ENCODE measurements around the gene ZSCAN4. TPM values are rescaled to one million over a fixed set of nuclear protein-coding genes. Genes with fewer than 3 reads are reported as not detected.
A peak's percentile ranks its signal among the peaks of the same experiment; 100 is the strongest.

The ZSCAN4 gene
- total and polyA plus RNA-seq, 4 donors, result not detected

GRCh38 chr19:57706346-57706745 is 37.6 kb downstream of the ZSCAN4 start:
- TF ChIP-seq HNF4G (IDR thresholded peaks at IDR 0.05) (no peak), SP1 (IDR thresholded peaks at IDR 0.05) (no peak), YY1 (IDR thresholded peaks at IDR 0.05) (no peak), GABPA (IDR thresholded peaks at IDR 0.05 in 1 of 2, conservative IDR thresholded peaks at IDR 0.05 in 1 of 2) (no peak), RAD21 (IDR thresholded peaks at IDR 0.05) (no peak), FOXA1 (IDR thresholded peaks at IDR 0.05) (no peak), HNF4A (conservative IDR thresholded peaks at IDR 0.05) (no peak), EGR1 (IDR thresholded peaks at IDR 0.05; ENCODE audit: low read depth in 2 of 2) (no peak), RXRA (IDR thresholded peaks at IDR 0.05) (no peak), TAF1 (conservative IDR thresholded peaks at IDR 0.05) (no peak), CTCF (IDR thresholded peaks at IDR 0.05; ENCODE audit: low read depth, low read length, missing input control) (no peak), NR2F2 (IDR thresholded peaks at IDR 0.05) (no peak), JUND (IDR thresholded peaks at IDR 0.05) (no peak), FOXA2 (IDR thresholded peaks at IDR 0.05) (no peak)
- TF ChIP-seq, protein P1, sequence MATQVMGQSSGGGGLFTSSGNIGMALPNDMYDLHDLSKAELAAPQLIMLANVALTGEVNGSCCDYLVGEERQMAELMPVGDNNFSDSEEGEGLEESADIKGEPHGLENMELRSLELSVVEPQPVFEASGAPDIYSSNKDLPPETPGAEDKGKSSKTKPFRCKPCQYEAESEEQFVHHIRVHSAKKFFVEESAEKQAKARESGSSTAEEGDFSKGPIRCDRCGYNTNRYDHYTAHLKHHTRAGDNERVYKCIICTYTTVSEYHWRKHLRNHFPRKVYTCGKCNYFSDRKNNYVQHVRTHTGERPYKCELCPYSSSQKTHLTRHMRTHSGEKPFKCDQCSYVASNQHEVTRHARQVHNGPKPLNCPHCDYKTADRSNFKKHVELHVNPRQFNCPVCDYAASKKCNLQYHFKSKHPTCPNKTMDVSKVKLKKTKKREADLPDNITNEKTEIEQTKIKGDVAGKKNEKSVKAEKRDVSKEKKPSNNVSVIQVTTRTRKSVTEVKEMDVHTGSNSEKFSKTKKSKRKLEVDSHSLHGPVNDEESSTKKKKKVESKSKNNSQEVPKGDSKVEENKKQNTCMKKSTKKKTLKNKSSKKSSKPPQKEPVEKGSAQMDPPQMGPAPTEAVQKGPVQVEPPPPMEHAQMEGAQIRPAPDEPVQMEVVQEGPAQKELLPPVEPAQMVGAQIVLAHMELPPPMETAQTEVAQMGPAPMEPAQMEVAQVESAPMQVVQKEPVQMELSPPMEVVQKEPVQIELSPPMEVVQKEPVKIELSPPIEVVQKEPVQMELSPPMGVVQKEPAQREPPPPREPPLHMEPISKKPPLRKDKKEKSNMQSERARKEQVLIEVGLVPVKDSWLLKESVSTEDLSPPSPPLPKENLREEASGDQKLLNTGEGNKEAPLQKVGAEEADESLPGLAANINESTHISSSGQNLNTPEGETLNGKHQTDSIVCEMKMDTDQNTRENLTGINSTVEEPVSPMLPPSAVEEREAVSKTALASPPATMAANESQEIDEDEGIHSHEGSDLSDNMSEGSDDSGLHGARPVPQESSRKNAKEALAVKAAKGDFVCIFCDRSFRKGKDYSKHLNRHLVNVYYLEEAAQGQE (IDR thresholded peaks at IDR 0.05), result no peak
- TF ChIP-seq, protein P2, sequence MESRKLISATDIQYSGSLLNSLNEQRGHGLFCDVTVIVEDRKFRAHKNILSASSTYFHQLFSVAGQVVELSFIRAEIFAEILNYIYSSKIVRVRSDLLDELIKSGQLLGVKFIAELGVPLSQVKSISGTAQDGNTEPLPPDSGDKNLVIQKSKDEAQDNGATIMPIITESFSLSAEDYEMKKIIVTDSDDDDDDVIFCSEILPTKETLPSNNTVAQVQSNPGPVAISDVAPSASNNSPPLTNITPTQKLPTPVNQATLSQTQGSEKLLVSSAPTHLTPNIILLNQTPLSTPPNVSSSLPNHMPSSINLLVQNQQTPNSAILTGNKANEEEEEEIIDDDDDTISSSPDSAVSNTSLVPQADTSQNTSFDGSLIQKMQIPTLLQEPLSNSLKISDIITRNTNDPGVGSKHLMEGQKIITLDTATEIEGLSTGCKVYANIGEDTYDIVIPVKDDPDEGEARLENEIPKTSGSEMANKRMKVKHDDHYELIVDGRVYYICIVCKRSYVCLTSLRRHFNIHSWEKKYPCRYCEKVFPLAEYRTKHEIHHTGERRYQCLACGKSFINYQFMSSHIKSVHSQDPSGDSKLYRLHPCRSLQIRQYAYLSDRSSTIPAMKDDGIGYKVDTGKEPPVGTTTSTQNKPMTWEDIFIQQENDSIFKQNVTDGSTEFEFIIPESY (IDR thresholded peaks at IDR 0.05), result no peak
- TF ChIP-seq, protein P3, sequence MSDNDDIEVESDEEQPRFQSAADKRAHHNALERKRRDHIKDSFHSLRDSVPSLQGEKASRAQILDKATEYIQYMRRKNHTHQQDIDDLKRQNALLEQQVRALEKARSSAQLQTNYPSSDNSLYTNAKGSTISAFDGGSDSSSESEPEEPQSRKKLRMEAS (IDR thresholded peaks at IDR 0.05), result no peak
- TF ChIP-seq, protein P4, sequence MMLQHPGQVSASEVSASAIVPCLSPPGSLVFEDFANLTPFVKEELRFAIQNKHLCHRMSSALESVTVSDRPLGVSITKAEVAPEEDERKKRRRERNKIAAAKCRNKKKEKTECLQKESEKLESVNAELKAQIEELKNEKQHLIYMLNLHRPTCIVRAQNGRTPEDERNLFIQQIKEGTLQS (IDR thresholded peaks at IDR 0.05), result no peak
- Histone ChIP-seq H3K27ac (ENCODE audit: low read depth in 1 of 2, low read length in 2 of 2) (no peak overlapping the region), H3K27me3 (ENCODE audit: control insufficient read depth in 4 of 4, insufficient read depth in 4 of 4, low read length in 3 of 4) (no peaks in the 10 kb centered on the region), H3K36me3 (ENCODE audit: control insufficient read depth in 4 of 4, insufficient read depth in 3 of 4, low read depth in 1 of 4, low read length in 3 of 4) (peaks cover 0 to 14% (median 9%) of the 10 kb centered on the region in 4 donors), H3K9ac (ENCODE audit: low read depth in 1 of 2, low read length in 2 of 2) (no peak overlapping the region), H3K4me3 (ENCODE audit: low read depth in 1 of 3, low read length in 3 of 3) (peak overlapping the region in 2 of 3 donors; percentile 44 to 61), H3K9me3 (ENCODE audit: control insufficient read depth in 4 of 4, low read length in 3 of 4) (peaks cover 47 to 67% (median 53%) of the 10 kb centered on the region in 4 donors), H3K4me1 (ENCODE audit: control insufficient read depth in 4 of 4, insufficient read depth in 4 of 4, low read length in 3 of 4) (peaks cover 0 to 5% (median 1%) of the 10 kb centered on the region in 4 donors)
- no peak for DNase-seq (ENCODE audit: low spot score)
- WGBS, result 98% methylated on average over 1 of the region's 1 CpG
